ENCODE results near the gene ERICH4. TPM values are rescaled to one million over a fixed set of nuclear protein-coding genes. Genes with fewer than 3 reads are reported as not detected.

The ERICH4 gene
- total and polyA plus RNA-seq, 2 of the 8 experiments (the other 6 are each of a cell fraction or from before 2014, with no cell fraction given), result not detected

GRCh38 chr19:41413947-41414346, 29.0 kb upstream of the ERICH4 start:
- Histone ChIP-seq H4K5ac (ENCODE audit: insufficient read length, low read depth, low read length) (no peak overlapping the region), H4K20me1 (replicated peaks in 1 of 2; ENCODE audit: control insufficient read depth in 1 of 2, insufficient read depth in 2 of 2, low read length in 2 of 2) (peaks cover 0 to 5% of the 10 kb centered on the region in 2 experiments), H3K79me2 (ENCODE audit: control insufficient read depth in 1 of 2, insufficient read depth in 2 of 2, low read length in 2 of 2) (no peaks in the 10 kb centered on the region), H2AK5ac (ENCODE audit: low read depth, low read length) (no peak overlapping the region), H2BK120ac (replicated peaks; ENCODE audit: low read depth, low read length) (no peak overlapping the region), H4K8ac (ENCODE audit: extremely low read depth, insufficient read depth, low read length) (no peak overlapping the region), H3K27me3 (replicated peaks in 1 of 4; ENCODE audit: control insufficient read depth in 3 of 4, extremely low read depth in 1 of 4, insufficient read depth in 3 of 4, low read length in 3 of 4) (no peaks in the 10 kb centered on the region; a peak in 1 of 7 replicates), H3K56ac (replicated peaks; ENCODE audit: insufficient read length, low read depth, low read length) (no peak overlapping the region), H3K36me3 (ENCODE audit: control insufficient read depth in 2 of 4, insufficient read depth in 4 of 4, low read length in 3 of 4) (peaks cover 2 to 9% (median 5%) of the 10 kb centered on the region in 4 experiments; a peak in 5 of 8 replicates), H3K23ac (ENCODE audit: insufficient read length) (no peak overlapping the region), H3K4me3 (ENCODE audit: extremely low read depth in 1 of 4, insufficient read depth in 2 of 4, low read depth in 3 of 4, low read length in 4 of 4) (no peak overlapping the region), H3K9ac (replicated peaks in 1 of 4; ENCODE audit: extremely low read depth in 1 of 4, low read depth in 3 of 4, low read length in 3 of 4) (no peak overlapping the region), H3K79me1 (ENCODE audit: low read depth, low read length) (no peaks in the 10 kb centered on the region), H3K14ac (ENCODE audit: insufficient read length) (no peak overlapping the region), H3K18ac (ENCODE audit: extremely low read depth, low read length) (no peak overlapping the region), H3K4me2 (ENCODE audit: insufficient read depth in 1 of 2, low read depth in 2 of 2, low read length in 2 of 2) (no peak overlapping the region), H3K23me2 (ENCODE audit: low read depth, low read length) (no peaks in the 10 kb centered on the region), H3K4me1 (replicated peaks in 1 of 4; ENCODE audit: control insufficient read depth in 3 of 4, insufficient read depth in 4 of 4, low read length in 3 of 4) (no peaks in the 10 kb centered on the region), H3K27ac (ENCODE audit: low read depth, low read length) (no peak overlapping the region), H2BK5ac (ENCODE audit: low read depth, low read length) (no peak overlapping the region), H2BK20ac (ENCODE audit: low read length) (no peak overlapping the region), H4K91ac (replicated peaks; ENCODE audit: insufficient read length, low read length) (no peak overlapping the region), H3K9me3 (ENCODE audit: insufficient read depth in 2 of 2, low read depth in 1 of 2, low read length in 1 of 2) (no peaks in the 10 kb centered on the region), H3K4ac (replicated peaks; ENCODE audit: insufficient read length, low read depth, low read length) (no peak overlapping the region), H2BK15ac (ENCODE audit: low read length) (no peak overlapping the region), H2BK12ac (ENCODE audit: low read depth, low read length) (no peak overlapping the region), H2AFZ (ENCODE audit: low read length) (no peak overlapping the region)
- DNase-seq (ENCODE audit: low read depth in 1 of 2, low spot score in 2 of 2) (no peak), FAIRE-seq (no peak)
- ChIA-PET POLR2A (ENCODE audit: partially characterized antibody) (interaction anchor here (1.8 kb wide), 1 partner anchor 26 kb away, joined by 4 read pairs; the partner anchor contains the start of gene DMAC2), CTCF (ENCODE audit: partially characterized antibody) (no interaction called here)
- TF ChIP-seq ATF3 (IDR thresholded peaks at IDR 0.05; ENCODE audit: insufficient read depth, low read depth, low read length) (no peak), NANOG (IDR thresholded peaks at IDR 0.05; ENCODE audit: insufficient read depth, low read depth, low read length, poor library complexity, severe bottlenecking) (no peak), SUZ12 (IDR thresholded peaks at IDR 0.05; ENCODE audit: low read length) (no peak), FOSL1 (IDR thresholded peaks at IDR 0.05; ENCODE audit: insufficient read depth, low read depth, low read length) (no peak), RFX5 (IDR thresholded peaks at IDR 0.05; ENCODE audit: borderline replicate concordance, low read depth, low read length) (no peak), POLR2AphosphoS5 (IDR thresholded peaks at IDR 0.05; ENCODE audit: low read depth, low read length) (no peak)
- WGBS, 2 experiments (ENCODE audit: extremely low coverage in 1 of 2, insufficient coverage in 1 of 2, insufficient read length in 1 of 2, insufficient replicate concordance in 2 of 2, low coverage in 1 of 2, low lambda C conversion rate in 2 of 2, missing lambda C conversion rate in 1 of 2), result 96% methylated on average over 5 of the region's 10 CpGs; no CpG with 5 or more reads in 1 of the 2 experiments
